GM12801 (cell line): Measurements from ENCODE around the gene MANBA.

Experiments
- CTCF ChIP-seq: IDR thresholded peaks from one replicate; pipeline ENCODE4 v1.5.1; 2011; ENCODE audit warnings: control low read depth; ENCODE audit not compliant: insufficient read length; ENCODE audit errors: extremely low read depth

MANBA gene

GRCh38 chr4:102726068-102726467 lies 34.7 kb downstream of the MANBA start:
- no peak for TF ChIP-seq CTCF

GRCh38 chr4:102725229-102725628 lies 35.5 kb downstream of the MANBA start:
- TF ChIP-seq CTCF = no peak

GRCh38 chr4:102723511-102723910 lies 37.3 kb downstream of the MANBA start:
- TF ChIP-seq CTCF = no peak

GRCh38 chr4:102722740-102723139 lies 38.0 kb downstream of the MANBA start:
- no peak for TF ChIP-seq CTCF

- TF ChIP-seq CTCF = no peak
Observed at GRCh38 chr4:102717448-102718092, 43.2 kb downstream of the MANBA start.

GRCh38 chr4:102715057-102715456 lies 45.7 kb downstream of the MANBA start:
- no peak for TF ChIP-seq CTCF

GRCh38 chr4:102713096-102713495 lies 47.7 kb downstream of the MANBA start:
- no peak for TF ChIP-seq CTCF
